Coronary artery (tissue), 2 donors: ENCODE data around the gene JARID2.

Source experiments
- DNase-seq: peaks from one replicate; pipeline ENCODE4 v3.0.0-alpha.2; 2017; ENCODE audit warnings: low spot score
- H3K27ac ChIP-seq, 2 donors: fragments of 200-600 bp; sonication (generic); one replicate each; pipeline ENCODE4 v1.5.1; 2016 to 2019
- H3K4me3 ChIP-seq: fragments of 200-600 bp; sonication (generic); 2 replicates; pipeline ENCODE4 v1.5.1; 2016; ENCODE audit warnings: mild to moderate bottlenecking, moderate library complexity
- TF ChIP-seq, protein P1 (sequence below): fragments of 200-600 bp; sonication (generic); IDR thresholded peaks from one replicate; pipeline ENCODE4 v1.5.1; 2019; ENCODE audit warnings: antibody characterized with exemption

JARID2 gene

DNA sequence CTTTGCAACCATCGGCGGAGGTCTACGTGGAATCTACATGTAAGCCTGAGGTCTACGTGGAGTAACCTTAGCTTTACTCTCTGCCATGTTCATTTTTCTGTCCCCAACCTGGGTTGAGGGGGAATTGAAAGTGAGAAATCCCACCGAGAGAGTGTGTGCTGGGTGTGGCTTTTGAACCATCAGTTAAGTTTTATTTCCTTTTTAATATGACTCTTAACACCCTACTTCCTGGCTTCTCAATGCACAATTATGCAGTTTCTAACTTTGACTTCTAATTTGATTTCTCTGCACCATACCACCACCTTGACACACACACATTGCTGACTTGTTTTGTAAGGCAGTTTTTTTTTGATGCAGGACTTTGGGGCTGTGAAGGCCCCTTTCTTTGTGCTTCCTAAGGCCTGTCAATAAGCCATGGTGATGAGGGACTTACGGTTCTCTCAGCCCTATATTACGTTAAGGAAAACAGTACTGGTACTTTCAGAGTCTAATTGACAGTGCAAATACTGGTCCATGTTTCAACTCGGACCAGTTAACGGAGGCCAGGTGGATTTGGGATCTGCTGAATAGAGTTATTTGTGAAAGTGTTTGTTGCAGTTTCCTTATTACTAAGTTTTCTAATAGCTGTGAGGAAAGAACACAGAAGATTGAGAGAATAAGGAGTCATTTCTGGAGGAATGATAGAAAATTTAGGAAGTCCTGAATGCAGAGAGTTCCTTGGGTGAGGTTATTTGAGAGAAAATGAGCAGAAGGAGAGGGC is 206.5 kb downstream of the JARID2 start:
- no peak overlapping the region for H3K4me3 ChIP-seq
- TF ChIP-seq, protein P1, sequence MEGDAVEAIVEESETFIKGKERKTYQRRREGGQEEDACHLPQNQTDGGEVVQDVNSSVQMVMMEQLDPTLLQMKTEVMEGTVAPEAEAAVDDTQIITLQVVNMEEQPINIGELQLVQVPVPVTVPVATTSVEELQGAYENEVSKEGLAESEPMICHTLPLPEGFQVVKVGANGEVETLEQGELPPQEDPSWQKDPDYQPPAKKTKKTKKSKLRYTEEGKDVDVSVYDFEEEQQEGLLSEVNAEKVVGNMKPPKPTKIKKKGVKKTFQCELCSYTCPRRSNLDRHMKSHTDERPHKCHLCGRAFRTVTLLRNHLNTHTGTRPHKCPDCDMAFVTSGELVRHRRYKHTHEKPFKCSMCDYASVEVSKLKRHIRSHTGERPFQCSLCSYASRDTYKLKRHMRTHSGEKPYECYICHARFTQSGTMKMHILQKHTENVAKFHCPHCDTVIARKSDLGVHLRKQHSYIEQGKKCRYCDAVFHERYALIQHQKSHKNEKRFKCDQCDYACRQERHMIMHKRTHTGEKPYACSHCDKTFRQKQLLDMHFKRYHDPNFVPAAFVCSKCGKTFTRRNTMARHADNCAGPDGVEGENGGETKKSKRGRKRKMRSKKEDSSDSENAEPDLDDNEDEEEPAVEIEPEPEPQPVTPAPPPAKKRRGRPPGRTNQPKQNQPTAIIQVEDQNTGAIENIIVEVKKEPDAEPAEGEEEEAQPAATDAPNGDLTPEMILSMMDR: no peak
- no peak for DNase-seq
- H3K27ac ChIP-seq: no peak overlapping the region

DNA sequence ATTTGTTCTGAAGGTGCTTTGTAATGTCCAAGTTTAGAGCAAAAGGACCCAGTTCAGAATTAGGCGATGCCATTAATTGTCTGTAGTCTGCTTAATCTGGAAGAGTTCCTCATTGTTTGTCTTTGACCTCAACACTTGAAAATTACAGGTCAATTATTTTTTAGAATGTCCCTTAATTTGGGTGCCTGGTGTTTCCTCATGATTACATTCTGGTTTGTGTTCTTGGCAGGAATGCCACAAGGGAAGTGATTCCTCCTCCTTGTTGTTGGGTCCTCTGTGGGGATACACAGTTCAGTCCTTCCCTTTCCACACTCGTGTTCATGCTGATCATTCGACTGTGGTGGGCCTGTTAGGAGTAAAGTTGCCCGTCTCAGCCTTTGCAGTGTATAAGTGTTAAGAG is 207.3 kb downstream of the JARID2 start:
- Histone ChIP-seq H3K4me3 (no peak overlapping the region), H3K27ac (no peak overlapping the region)
- TF ChIP-seq, protein P1: no peak

DNA sequence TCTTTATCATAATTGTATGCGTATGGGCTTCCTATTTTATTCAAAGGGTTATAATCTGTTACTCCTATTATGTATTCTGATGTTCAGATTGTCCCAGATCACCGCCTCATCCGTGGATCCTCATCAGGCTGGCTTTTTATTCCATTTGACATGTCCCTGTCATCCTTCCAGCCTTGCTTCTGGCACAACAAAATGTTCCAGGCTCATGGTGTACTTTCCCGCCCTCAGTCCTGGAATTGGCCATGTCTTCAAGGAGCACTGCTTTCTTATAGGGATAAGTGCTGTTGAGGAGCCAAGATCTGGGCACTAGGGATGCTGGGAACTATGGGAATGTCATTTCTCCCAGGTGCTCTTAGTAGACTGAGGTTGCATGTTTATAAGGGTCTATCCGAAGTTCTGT is 207.8 kb downstream of the JARID2 start:
- no peak for DNase-seq

More for the DNA sequence above, 207.3 kb downstream of the JARID2 start:
- DNase-seq: no peak

DNA sequence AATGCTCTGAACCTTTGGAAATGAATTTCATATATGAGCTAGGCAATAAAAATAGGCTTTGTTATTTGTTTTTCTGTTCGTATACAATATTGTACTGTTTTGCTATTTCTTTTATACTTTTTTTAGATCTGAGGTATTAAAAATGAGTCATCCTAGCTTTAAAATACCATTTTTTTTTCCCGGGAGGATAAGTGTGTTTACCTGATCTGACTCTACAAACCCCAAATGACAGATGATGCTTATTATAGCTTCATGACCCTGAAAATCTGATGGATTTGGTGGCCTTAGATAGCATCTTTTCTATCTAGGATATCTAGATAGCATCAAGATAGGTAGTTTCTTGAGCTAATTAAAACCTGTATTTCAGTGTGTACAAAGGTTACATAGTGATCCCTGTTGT is 210.6 kb downstream of the JARID2 start:
- H3K27ac ChIP-seq: no peak overlapping the region
- TF ChIP-seq, protein P1: no peak

More for the DNA sequence above, 207.8 kb downstream of the JARID2 start:
- TF ChIP-seq, protein P1: no peak
- Histone ChIP-seq H3K27ac (no peak overlapping the region), H3K4me3 (no peak overlapping the region)

DNA sequence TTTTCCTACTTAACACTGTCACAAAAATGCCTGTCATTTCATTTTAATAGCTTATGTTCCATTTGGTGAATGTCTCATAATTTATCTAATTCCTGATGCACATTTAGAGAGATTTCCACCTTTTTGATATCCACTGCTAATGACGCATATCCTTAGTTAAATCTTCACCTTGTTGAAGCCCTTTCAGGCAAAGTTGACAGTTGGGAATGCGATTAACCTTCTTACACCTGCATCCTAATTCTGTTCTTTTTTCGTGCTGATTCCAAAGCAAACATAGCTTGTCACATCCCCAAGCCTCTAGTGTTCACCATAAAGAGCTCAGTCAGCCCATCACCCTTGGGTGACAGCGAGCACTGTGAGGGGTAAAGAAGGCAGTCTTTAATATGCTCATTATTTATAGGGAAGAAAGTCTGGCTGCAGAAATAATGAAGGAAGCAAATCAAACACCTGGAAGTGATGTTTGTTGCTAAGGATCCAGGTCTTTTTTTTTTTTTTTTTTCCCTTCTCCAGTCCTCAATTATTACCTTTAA is 211.3 kb downstream of the JARID2 start:
- Histone ChIP-seq H3K4me3 (no peak overlapping the region), H3K27ac (no peak overlapping the region)
- no peak for DNase-seq
- TF ChIP-seq, protein P1: no peak

More for the DNA sequence above, 210.6 kb downstream of the JARID2 start:
- no peak overlapping the region for H3K4me3 ChIP-seq
- DNase-seq: no peak

DNA sequence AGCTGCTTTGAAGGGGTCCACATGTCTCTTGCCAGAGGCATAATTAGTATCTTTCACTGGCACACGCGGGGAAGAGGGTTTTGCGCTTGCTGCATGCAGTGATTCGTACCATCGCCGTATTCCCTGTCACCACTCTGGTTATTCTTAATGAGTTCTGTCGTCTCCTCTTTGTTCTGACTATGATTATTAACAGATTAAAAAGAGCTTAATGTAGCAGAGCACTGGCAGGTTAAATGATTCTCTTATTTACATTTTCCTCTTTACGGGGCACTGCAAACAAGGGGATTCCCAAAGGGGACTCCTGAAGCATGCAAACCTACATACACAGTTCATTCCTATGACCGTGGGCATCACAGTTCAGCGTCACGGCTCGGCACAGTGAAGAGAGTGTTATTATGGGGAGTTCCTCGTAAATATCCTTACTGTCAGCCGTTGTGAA is 212.2 kb downstream of the JARID2 start:
- TF ChIP-seq, protein P1: no peak
- Histone ChIP-seq H3K27ac (no peak overlapping the region), H3K4me3 (no peak overlapping the region)
- DNase-seq: no peak
